NAMALWA (cell line): ENCODE results near the gene CD8A.
"Not testable (repeated sequence)": the region's sequence is repeated elsewhere in the genome, so short reads cannot be mapped to it uniquely, and the experiment has no call there.

ENCODE experiments used
- DNase-seq: peaks from one replicate; pipeline ENCODE4 v3.0.0-alpha.2; 2015; ENCODE audit warnings: low spot score

CD8A gene

GRCh38 chr2:86776532-86776931 lies 14.2 kb downstream of the CD8A start:
- DNase-seq: no peak

- DNase-seq: no peak
Observed at GRCh38 chr2:86775338-86775737, 15.4 kb downstream of the CD8A start.

DNA sequence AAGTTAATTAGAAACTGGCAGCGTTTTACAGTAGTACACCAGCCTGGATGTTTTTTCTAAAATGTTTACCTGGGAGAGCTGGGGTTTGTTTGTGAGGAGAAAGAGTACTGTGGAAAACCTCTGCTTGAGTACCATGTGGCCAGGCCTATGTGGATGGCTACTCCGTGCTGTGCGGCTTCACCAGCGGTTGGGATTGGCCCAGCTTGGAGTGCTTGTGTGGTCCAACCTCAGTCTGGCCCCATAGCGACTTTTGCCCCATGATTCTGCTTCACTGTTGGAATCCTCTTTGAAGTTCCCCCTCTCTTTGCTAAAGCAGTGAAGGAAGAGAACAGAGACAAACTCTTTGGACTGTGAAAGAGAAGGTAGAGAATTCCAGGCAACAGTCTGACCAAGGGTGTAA lies 15.9 kb downstream of the CD8A start:
- DNase-seq: no peak

DNA sequence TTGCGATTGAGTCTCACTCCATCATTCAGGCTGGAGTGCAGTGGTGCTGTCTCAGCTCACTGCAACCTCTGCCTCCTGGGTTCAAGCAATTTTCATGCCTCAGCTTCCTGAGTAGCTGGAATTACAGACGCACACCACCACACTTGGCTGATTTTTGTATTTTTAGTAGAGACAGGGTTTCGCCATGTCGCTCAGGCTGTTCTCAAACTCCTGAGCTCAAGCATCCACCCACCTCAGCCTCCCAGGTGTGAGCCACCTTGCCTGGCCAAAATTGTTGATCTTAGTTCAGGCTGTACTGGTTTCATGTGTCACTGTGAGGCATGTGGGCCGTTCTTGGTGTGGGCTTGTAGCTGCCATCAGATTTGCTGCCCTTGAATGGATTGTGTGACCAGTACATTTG lies 18.1 kb downstream of the CD8A start:
- no peak for DNase-seq

DNA sequence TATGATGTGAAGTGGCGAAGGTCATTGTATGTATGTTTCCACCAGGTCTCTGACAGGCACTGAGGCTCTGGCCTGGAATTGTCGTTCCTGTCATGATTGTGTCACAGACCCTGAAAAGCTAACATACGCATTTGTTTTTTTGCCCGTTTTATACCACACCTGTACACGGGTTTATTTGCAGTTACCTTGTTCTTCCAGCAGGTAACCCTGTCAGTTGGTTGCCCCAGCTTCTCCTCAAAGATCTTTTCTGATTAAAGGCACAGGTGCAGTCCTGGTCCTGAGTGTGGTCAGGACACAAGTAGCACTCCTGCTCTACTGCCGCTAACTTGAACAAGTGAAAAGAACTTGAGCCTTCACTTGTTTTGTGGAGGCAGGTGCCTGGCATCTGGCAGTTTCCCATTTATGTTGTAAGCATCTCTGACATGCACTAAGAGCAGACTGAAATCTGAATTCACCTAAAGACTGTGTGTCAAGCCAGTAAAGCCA lies 19.9 kb downstream of the CD8A start:
- DNase-seq: no peak

DNA sequence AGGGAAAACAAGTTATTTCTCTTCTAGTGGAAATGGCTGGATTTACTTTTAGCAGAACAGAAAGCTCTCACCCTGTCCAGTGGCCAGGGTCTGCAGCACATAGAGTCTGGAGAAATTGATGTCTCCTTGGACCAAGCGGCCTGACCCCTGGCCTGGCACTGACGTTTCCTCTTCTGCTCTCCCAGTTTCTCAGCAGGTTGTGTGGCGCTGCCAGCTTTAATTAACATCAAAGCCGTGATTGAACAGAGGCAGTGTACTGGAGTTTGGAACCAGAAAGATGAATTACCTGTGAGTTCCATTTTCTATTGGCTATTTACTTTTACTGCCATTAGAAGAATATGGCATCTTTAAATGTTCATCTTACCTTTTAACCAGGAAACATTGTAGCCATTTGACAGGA lies 20.9 kb downstream of the CD8A start:
- DNase-seq: no peak

GRCh38 chr2:86768189-86768949 lies 22.3 kb downstream of the CD8A start:
- DNase-seq: no peak

DNA sequence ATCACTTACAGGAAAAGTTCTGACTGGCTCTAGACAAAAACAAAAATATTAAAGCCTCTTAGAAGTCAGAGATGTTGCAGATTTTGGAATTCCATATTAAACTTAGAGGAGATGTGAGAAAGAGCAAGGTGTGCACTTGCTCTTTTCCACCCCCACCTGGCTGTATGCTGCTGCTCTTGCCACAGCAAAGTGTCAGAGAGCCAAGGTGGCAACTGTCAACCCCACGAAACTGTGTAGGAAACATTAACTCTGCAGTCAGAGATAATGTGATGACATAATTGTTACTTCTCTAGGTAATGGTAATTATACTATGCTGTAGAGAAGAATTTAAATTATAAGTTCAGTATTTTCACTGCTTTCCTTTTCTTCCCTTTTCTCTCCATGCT lies 25.4 kb downstream of the CD8A start:
- DNase-seq: no peak

DNA sequence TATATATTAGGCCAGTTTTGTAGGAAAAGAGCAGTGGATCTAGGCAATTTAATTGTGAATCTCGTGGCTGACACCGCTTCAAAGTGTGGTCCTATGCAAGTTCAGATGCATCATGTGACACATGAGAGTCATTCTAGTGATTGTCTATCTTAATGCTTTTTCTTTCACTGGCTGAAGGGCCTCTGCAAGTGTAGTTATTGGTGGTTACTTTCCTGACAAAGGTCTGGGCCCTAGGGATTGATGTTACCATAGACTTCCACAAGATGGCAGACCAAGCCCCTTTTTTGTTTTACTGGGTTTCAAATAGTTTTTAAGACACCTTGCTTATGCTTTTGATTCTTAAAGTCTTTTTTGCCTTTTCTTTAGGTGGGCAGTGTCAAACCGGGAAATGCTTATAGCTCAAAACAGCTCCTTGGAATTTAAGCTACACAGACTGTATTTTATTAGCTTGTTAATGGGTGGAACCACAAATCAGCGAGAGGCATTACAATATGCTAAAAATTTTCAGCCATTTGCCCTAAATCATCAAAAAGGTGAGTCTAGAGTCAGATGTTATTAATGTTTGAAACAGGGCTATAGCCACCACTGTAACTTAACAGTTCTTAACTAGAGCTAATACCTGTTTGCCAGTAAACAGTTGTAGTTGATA lies 25.9 kb downstream of the CD8A start:
- peak; percentile 73 for DNase-seq

- DNase-seq: no peak
Observed at GRCh38 chr2:86760371-86760770, 30.3 kb downstream of the CD8A start.

DNA sequence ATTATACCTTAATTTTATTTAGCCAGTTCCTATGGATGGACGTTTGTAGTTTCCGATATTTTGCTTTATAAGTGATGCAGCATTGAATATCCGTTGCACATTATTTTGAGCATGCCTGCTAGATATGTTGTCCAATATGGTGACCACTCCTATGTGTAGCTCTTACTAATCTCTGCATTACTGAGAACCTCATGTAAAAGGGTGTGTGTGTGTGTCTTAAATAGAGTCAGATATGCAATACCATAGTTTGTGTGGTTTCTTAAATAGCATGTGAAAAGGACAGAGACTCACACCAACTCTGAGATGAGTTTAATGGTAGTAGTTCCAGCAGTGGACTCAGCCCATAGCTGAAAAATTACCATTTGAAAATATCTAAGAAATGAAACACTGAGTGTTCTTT lies 32.3 kb downstream of the CD8A start:
- no peak for DNase-seq

- DNase-seq: no peak
Observed at GRCh38 chr2:86753606-86754005, 37.1 kb downstream of the CD8A start.

DNA sequence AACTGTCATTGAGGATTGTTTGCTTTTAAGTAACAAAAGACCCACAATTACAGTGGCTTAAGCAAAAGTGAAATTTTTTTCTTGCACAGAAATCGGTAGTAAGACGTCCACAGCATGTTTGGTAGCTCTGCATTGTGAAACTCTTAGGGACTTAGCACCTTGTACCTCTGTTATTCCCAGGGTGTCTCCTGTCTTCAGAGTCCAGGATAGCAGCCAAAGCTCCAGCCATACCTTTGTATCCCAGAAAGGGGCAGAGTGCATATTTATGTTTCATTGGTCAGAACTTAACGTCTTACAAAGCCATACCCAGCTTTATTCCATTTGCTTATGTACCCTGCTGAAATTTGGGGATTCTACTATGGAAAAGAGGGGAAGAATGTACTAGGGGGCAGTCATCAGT lies 37.8 kb downstream of the CD8A start:
- no peak for DNase-seq

GRCh38 chr2:86751778-86752177 lies 38.9 kb downstream of the CD8A start:
- DNase-seq: no peak

DNA sequence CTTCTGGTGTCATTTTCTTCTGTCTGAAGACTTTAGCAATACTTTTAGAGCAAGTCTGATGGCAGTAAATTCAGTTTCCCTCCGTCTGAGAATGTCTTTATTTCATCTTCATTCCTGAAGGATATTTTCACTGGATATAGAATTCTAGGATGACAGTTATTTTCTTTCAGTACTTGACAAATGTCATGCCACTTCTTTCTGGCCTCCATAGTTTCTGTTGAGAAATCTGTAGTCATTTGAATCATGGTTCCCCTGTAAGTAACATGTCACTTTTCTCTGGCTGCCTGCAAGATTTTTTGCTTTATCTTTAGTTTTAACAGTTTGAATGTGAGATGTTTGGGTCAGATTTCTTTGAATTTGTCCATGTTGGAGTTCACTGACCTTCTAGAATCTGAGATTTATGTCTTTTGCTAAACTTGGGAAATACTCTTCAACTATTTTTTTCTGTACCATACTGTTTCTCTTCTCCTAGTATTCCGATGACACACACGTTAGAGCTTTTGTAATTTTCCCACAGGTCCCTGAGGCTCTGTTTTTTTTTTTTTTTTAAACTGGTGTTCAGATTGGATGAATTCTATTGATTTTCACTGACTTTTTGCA lies 40.4 kb downstream of the CD8A start:
- DNase-seq: no peak

DNA sequence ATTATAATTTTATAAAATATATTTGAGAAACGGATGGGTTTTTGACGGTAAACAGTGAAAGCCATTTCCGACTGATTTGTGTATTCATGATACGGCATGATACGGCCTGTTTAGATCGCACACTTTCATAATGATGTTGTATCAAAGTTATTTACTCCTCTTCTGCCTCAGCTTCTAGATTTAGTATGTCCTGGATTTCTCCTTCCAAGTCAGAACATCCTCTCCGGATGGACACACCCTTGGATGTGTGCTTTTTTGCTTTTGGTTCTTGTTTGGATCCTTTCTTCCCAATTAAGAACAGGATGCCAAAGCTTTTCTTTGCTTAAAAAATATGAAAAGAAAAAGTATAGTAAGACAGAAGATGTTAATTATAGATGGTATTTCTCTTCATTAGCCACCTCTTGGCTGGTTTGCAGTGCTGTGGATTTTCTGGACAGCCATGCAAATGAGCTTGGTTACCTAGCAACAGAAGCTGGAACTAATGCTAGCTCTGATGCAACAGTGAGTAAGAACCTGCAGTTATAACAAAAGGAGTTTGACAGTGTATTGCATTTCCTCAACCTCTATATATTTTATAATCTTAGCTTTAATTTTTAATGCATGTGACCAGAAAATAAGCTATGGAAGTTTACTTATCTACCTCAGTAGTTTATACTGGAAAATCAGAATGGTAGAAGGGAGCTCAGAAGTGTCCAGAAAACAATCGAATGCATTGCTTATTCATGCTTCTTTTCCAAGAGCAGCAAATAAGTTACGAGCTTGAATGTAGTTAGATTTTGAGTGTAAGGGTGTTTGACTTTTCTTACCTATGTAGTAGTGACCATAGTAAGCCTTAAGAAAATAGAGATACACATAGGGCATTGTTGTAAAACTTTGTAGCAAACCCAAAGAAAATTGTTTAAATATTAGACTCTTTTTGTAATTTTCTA lies 42.7 kb downstream of the CD8A start:
- DNase-seq: peak; percentile 78

GRCh38 chr2:86746939-86747338 lies 43.8 kb downstream of the CD8A start:
- DNase-seq: no peak

GRCh38 chr2:86744152-86744551 lies 46.6 kb downstream of the CD8A start:
- DNase-seq: no peak

GRCh38 chr2:86741889-86742498 lies 48.7 kb downstream of the CD8A start:
- not testable (repeated sequence) for DNase-seq

DNA sequence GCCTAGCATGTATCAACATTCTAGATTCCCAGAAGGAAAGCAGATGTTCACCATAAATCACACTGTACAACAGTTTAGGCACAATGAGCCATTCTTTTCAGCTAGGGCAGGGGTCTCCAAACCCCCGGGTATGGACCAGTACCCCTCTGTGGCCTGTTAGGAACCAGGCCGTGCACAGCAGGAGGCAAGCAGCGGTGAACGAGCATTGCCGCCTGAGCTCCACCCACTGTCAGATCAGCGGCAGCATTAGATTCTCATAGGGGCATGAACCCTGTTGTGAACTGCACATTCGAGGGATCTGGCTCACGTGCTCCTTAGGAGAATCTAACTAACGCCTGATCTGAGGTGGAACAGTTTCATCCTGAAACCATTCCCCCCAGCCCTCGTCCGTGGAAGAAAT lies 50.8 kb downstream of the CD8A start:
- DNase-seq: not testable (repeated sequence)

DNA sequence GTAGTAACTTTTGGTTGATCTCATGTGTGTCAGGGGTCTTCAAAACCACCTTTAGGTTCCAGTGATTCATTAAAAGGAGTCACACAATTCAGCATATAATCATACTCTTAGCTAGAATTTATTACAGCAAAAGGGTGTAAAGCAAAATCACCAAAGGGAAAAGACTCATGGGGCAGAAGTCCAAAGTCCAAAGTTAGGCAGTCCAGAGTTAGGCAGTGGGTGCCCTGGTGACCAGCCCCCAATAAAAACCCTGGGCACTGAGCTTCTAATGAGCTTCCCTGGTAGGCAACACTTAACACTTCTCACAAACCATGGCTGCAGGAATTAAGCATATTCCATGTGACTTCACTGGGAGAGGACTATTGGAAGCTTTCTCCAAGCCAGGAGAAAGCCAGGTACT lies 51.2 kb downstream of the CD8A start:
- not testable (repeated sequence) for DNase-seq

- DNase-seq: not testable (repeated sequence)
Observed at GRCh38 chr2:86734896-86735295, 55.8 kb downstream of the CD8A start.
